PC-3 (cell line): ENCODE data around the gene LYZ. TPM values are rescaled to one million over a fixed set of nuclear protein-coding genes. Genes with fewer than 3 reads are reported as not detected.

Experiments used
- ATAC-seq: fragments of 200-7000 bp; cut with Tn5 transposase; 2 replicates; pipeline ENCODE4 v1.9.1; 2020; ENCODE audit warnings: mild to moderate bottlenecking, moderate library complexity
- BruUV-seq: library from RNA; stranded (reverse); fragments of 400-500 nt; replicated peaks from 2 replicates; lab custom pipeline; 2021; lab: Mats Ljungman, UMichigan
- CTCF ChIA-PET: fragments of 300-600 bp; sonication (Branson Sonifier 250); formaldehyde crosslinking; loops from one replicate; lab custom pipeline; 2022; ENCODE audit warnings: antibody characterized with exemption; lab: Charles Lee
- POLR2A ChIA-PET: fragments of 300-600 bp; sonication (Branson Sonifier 250); formaldehyde crosslinking; loops from one replicate; lab custom pipeline; 2022; ENCODE audit warnings: antibody characterized with exemption; ENCODE audit not compliant: unreplicated experiment; lab: Charles Lee
- DNase-seq: peaks from one replicate; pipeline ENCODE4 v3.0.0-alpha.2; 2015
- H2AFZ ChIP-seq: fragments of 300-600 bp; sonication (generic); 2 replicates; pipeline ENCODE4 v1.6.0; 2016; ENCODE audit warnings: antibody characterized with exemption, low read length
- H3F3A ChIP-seq: fragments of 300-600 bp; sonication (generic); one replicate; pipeline ENCODE4 v1.6.0; 2017; ENCODE audit warnings: antibody characterized with exemption, low read length, control low read depth, mild to moderate bottlenecking; ENCODE audit not compliant: unreplicated experiment
- H3K27ac ChIP-seq: fragments of 300-600 bp; sonication (generic); 2 replicates; pipeline ENCODE4 v1.5.1; 2016; ENCODE audit warnings: mild to moderate bottlenecking, low read length
- H3K27me3 ChIP-seq: fragments of 300-600 bp; sonication (generic); 2 replicates; pipeline ENCODE4 v1.6.1; 2016; ENCODE audit warnings: low read length, mixed read lengths
- H3K36me3 ChIP-seq: fragments of 300-600 bp; sonication (generic); 2 replicates; pipeline ENCODE4 v1.6.1; 2016; ENCODE audit warnings: low read depth, mixed run types, low read length, mixed read lengths
- H3K4me1 ChIP-seq: fragments of 300-600 bp; sonication (generic); 2 replicates; pipeline ENCODE4 v1.5.1; 2016; ENCODE audit warnings: low read length; ENCODE audit not compliant: insufficient read depth
- H3K4me2 ChIP-seq: fragments of 300-600 bp; sonication (generic); 2 replicates; pipeline ENCODE4 v1.6.0; 2016; ENCODE audit warnings: low read length
- H3K4me3 ChIP-seq: fragments of 300-600 bp; sonication (generic); 2 replicates; pipeline ENCODE4 v1.5.1; 2016; ENCODE audit warnings: mild to moderate bottlenecking, low read length, mixed read lengths
- H3K79me2 ChIP-seq: fragments of 300-600 bp; sonication (generic); 2 replicates; pipeline ENCODE4 v1.6.1; 2017; ENCODE audit warnings: low read length, mixed read lengths
- H3K9ac ChIP-seq: fragments of 300-600 bp; sonication (generic); 2 replicates; pipeline ENCODE4 v1.6.0; 2016; ENCODE audit warnings: mild to moderate bottlenecking, low read length
- H3K9me2 ChIP-seq: fragments of 300-600 bp; sonication (generic); replicated peaks from 2 replicates; pipeline ENCODE4 v1.6.1; 2016; ENCODE audit warnings: mixed run types, low read length, mixed read lengths
- H3K9me3 ChIP-seq: fragments of 300-600 bp; sonication (generic); 2 replicates; pipeline ENCODE4 v1.6.1; 2016; ENCODE audit warnings: low read length, mixed read lengths
- H4K20me1 ChIP-seq: fragments of 300-600 bp; sonication (generic); 2 replicates; pipeline ENCODE4 v1.6.1; 2016; ENCODE audit warnings: low read length, mixed read lengths
- EZH2 ChIP-seq: fragments of 300-600 bp; sonication (generic); IDR thresholded peaks from one replicate; pipeline ENCODE4 v1.6.1; 2017; ENCODE audit warnings: antibody characterized with exemption, mild to moderate bottlenecking, low read length; ENCODE audit not compliant: unreplicated experiment
- EZH2phosphoT487 ChIP-seq: fragments of 300-600 bp; sonication (generic); IDR thresholded peaks from 2 replicates; pipeline ENCODE4 v1.6.1; 2018; ENCODE audit warnings: mild to moderate bottlenecking, antibody characterized with exemption, low read length, borderline replicate concordance
- intact Hi-C: fragments of 100-400 bp; cut with micrococcal nuclease; formaldehyde crosslinking; loops from 2 replicates; pipeline ENCODE4 v1.9.0; 2023
- total RNA-seq: library from RNA; depleted of rRNA; stranded (reverse); fragments of >200 nt; gene quantifications from 2 replicates; pipeline ENCODE4 v1.2.3, GENCODE V29; 2014
- TF ChIP-seq, protein P1 (sequence below): fragments of 300-600 bp; sonication (generic); conservative IDR thresholded peaks from 2 replicates; pipeline ENCODE4 v1.5.1; 2017; ENCODE audit warnings: antibody characterized with exemption, low read depth, mild to moderate bottlenecking, low read length

LYZ gene
- total RNA-seq, 1 experiment from 2014 or later, result not detected

- H3K4me1 ChIP-seq, result no peaks in the 10 kb centered on the region
These were observed 10.7 kb upstream of the LYZ start for GRCh38 chr12:69337311-69338090.

GRCh38 chr12:69338120-69338859, 9.9 kb upstream of the LYZ start:
- no peaks in the 10 kb centered on the region for H3K9me2 ChIP-seq
- no peak for ATAC-seq
- H2AFZ ChIP-seq, result no peak overlapping the region
- TF ChIP-seq EZH2phosphoT487 (no peak), EZH2 (no peak)
- TF ChIP-seq, protein P1, sequence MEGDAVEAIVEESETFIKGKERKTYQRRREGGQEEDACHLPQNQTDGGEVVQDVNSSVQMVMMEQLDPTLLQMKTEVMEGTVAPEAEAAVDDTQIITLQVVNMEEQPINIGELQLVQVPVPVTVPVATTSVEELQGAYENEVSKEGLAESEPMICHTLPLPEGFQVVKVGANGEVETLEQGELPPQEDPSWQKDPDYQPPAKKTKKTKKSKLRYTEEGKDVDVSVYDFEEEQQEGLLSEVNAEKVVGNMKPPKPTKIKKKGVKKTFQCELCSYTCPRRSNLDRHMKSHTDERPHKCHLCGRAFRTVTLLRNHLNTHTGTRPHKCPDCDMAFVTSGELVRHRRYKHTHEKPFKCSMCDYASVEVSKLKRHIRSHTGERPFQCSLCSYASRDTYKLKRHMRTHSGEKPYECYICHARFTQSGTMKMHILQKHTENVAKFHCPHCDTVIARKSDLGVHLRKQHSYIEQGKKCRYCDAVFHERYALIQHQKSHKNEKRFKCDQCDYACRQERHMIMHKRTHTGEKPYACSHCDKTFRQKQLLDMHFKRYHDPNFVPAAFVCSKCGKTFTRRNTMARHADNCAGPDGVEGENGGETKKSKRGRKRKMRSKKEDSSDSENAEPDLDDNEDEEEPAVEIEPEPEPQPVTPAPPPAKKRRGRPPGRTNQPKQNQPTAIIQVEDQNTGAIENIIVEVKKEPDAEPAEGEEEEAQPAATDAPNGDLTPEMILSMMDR, result no peak
- H3K36me3 ChIP-seq, result no peaks in the 10 kb centered on the region
- H3K4me1 ChIP-seq, result no peaks in the 10 kb centered on the region
- H3K9me3 ChIP-seq, result no peaks in the 10 kb centered on the region
- no peaks in the 10 kb centered on the region for H3F3A ChIP-seq
- no peaks in the 10 kb centered on the region for H4K20me1 ChIP-seq
- ChIA-PET POLR2A (no interaction called here), CTCF (no interaction called here)
- H3K9ac ChIP-seq, result no peak overlapping the region
- H3K4me2 ChIP-seq, result no peak overlapping the region
- no peaks in the 10 kb centered on the region for H3K27me3 ChIP-seq
- H3K4me3 ChIP-seq, result no peak overlapping the region
- no peak overlapping the region for H3K27ac ChIP-seq
- H3K79me2 ChIP-seq, result no peaks in the 10 kb centered on the region
- intact Hi-C loops, result no loop called here
- BruUV-seq, result no TSS peak
- no peak for DNase-seq

More at GRCh38 chr12:69337311-69338090, 10.7 kb upstream of the LYZ start:
- Histone ChIP-seq H3K27ac (no peak overlapping the region), H3F3A (no peaks in the 10 kb centered on the region), H4K20me1 (no peaks in the 10 kb centered on the region), H3K9ac (no peak overlapping the region), H3K4me3 (no peak overlapping the region), H3K9me2 (no peaks in the 10 kb centered on the region), H3K4me2 (no peak overlapping the region), H3K79me2 (no peaks in the 10 kb centered on the region), H3K27me3 (no peaks in the 10 kb centered on the region), H3K36me3 (no peaks in the 10 kb centered on the region), H2AFZ (no peak overlapping the region), H3K9me3 (no peaks in the 10 kb centered on the region)
- DNase-seq (no peak), ATAC-seq (no peak)
- intact Hi-C loops, result no loop called here
- TF ChIP-seq EZH2phosphoT487 (no peak), EZH2 (no peak)
- TF ChIP-seq, protein P1, result no peak
- CTCF ChIA-PET, result no interaction called here
- POLR2A ChIA-PET, result interaction anchor here (0.5 kb wide), 1 partner anchor 20 kb away, joined by 8 read pairs; no protein-coding TSS in a partner anchor
- no TSS peak for BruUV-seq

- CTCF ChIA-PET, result no interaction called here
- ATAC-seq (no peak), DNase-seq (no peak)
- Histone ChIP-seq H3K9me2 (no peaks in the 10 kb centered on the region), H3F3A (no peaks in the 10 kb centered on the region), H3K9me3 (no peaks in the 10 kb centered on the region), H3K27me3 (no peaks in the 10 kb centered on the region), H3K27ac (no peak overlapping the region), H3K9ac (no peak overlapping the region), H2AFZ (no peak overlapping the region), H3K4me2 (no peak overlapping the region), H3K79me2 (no peaks in the 10 kb centered on the region), H3K36me3 (no peaks in the 10 kb centered on the region), H4K20me1 (no peaks in the 10 kb centered on the region), H3K4me1 (no peaks in the 10 kb centered on the region), H3K4me3 (no peak overlapping the region)
- intact Hi-C loops, result no loop called here
- POLR2A ChIA-PET, result no interaction called here
- BruUV-seq, result no TSS peak
- no peak for TF ChIP-seq EZH2
- TF ChIP-seq, protein P1, result no peak
- no peak for TF ChIP-seq EZH2phosphoT487
These were observed 9.2 kb upstream of the LYZ start for GRCh38 chr12:69338936-69339335.
